HG03354 (cell line): Measurements from ENCODE around the gene BRK1.
"Not testable (repeated sequence)": the region's sequence is repeated elsewhere in the genome, so short reads cannot be mapped to it uniquely, and the experiment has no call there.

Source experiments
- ATAC-seq: cut with Tn5 transposase; IDR thresholded peaks from one replicate; pipeline ENCODE4 v1.9.1; 2021; ENCODE audit warnings: mild to moderate bottlenecking; ENCODE audit not compliant: unreplicated experiment, poor library complexity, severe bottlenecking

The BRK1 gene

GRCh38 chr3:10140996-10141546 is 25.6 kb downstream of the BRK1 start:
- no peak for ATAC-seq

DNA sequence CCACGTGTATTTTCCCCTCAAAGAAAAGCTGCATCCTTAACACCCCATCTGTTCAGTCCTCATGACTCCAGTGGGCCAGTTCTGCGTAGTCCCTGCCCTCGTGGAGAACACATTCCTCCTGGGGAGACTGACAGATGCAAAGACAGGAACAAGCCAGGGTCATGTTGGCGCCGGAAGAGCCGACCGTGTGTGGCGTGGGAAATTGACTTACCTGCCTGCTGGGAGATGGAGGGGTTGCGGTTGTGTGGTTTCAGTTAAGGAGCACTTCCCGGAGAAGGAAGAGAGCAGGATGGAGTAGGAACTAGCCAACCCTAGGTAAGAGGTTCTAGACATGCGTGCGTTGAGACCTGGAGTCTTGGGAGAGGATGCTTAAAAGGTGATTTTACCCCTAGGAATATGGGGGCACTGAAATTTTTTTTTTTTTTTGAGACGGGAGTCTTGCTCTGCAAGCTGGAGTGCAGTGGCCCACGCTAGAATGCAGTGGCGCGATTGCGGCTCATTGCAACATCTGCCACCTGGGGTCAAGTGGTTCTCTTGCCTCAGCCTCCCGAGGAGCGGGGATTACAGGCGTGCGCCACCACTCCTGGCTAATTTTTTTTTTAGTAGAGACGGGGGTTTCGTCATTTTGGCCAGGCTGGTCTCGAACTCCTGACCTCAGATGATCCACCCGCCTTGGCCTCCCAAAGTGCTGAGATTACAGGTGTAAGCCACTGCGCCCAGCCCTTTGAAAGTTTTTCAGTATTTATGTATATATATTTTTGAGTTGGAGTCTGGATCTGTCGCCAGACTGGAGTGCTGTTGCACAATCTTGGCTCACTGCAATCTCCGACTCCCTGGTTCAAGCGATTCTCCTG is 27.5 kb downstream of the BRK1 start:
- ATAC-seq, result no peak

- ATAC-seq, result no peak
Observed at GRCh38 chr3:10145685-10146084, 30.2 kb downstream of the BRK1 start.

DNA sequence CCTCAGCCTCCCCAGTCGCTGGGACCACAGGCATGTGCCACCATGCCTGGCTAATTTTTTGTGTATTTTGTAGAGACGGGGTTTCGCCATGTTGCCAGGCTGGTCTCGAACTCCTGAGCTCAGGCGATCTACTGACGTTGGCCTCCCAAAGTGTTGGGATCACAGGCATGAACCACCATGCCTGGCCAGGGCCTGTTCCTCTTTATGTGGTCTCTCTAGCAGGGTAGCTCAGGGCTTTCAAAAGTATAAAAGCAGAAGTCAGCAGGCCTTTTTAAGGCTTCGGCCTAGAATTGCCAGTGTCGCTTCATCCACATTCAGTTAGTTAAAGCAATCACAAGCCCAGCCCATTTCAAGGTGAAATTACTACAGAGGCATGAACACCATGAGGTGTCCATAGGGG is 33.8 kb downstream of the BRK1 start:
- no peak for ATAC-seq

- no peak for ATAC-seq
Observed at GRCh38 chr3:10150987-10151386, 35.5 kb downstream of the BRK1 start.

GRCh38 chr3:10154335-10155122 is 39.1 kb downstream of the BRK1 start:
- no peak for ATAC-seq

- ATAC-seq, result no peak
Observed at GRCh38 chr3:10155123-10155472, 39.6 kb downstream of the BRK1 start.

GRCh38 chr3:10155658-10156057 is 40.2 kb downstream of the BRK1 start:
- ATAC-seq, result no peak

DNA sequence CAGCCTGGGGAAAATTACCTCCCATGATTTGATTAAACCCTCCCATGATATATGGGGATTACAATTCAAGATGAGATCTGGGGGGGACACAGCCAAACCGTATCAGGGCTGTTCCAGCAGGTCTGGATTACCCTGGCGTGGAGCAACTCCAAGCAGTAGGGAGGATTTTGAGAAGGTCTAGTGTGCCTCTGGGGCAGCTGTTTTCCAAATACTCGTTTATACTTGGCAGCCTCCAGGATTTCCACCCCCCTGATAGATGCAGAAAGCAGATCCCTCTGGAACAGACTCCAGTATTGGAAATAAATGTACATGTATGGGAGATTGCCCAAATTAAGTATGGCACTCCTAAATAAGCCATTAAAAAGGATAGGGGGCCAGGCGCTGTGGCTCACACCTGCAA is 41.6 kb downstream of the BRK1 start:
- ATAC-seq, result no peak

DNA sequence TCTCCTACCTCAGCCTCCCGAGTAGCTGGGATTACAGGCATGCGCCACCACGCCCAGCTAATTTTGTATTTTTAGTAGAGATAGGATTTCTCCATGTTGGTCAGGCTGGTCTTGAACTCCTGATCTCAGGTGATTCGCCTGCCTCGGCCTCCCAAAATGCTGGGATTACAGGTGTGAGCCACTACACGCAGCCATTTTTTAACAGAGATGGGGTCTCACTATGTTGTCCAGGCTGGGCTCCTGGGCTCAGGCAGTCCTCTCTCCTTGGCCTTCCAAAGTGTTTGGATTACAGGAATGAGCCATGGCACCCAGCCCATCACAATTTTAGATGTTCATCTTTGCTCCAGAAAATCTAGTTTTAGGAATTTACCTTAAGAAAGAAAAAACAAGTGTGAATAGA is 43.1 kb downstream of the BRK1 start:
- not testable (repeated sequence) for ATAC-seq

GRCh38 chr3:10160346-10160745 is 44.9 kb downstream of the BRK1 start:
- no peak for ATAC-seq

DNA sequence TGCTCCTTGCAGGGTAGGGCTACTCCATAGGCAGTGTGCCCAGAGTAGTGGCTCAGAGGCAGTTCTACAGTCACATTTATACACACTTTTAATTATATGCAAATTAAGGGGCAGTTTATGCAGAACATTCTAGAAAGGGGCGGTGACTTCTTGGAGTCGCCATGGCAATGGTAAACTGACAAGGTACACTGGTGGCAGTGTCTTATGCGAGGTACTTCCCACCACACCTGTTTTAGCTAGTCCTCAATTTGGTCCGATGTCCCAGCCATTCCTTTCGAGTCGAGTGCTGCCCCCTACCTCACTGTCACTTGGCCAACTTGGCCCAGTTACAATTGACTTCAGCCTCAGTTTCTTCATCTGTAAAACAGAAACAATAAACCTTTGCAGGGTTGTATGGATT is 45.5 kb downstream of the BRK1 start:
- ATAC-seq, result no peak

DNA sequence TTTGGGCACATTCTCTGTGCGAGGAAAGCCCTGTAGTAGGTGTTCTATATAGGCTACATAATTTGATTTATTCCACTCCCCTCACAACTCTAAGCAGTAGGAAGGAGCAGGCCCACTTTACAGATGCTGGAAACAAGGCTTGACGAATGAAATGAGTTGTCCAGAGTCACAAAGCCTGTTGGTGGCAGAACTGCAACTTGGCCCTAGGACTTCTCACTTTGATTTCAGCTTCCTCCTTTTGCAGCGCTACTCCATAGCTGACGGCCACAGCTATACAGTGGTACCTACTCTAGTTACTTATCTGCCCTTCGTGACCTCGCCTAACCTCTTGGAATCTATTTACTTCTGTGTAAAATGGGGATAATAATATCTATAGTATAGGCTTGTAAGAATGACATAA is 46.7 kb downstream of the BRK1 start:
- ATAC-seq, result no peak

DNA sequence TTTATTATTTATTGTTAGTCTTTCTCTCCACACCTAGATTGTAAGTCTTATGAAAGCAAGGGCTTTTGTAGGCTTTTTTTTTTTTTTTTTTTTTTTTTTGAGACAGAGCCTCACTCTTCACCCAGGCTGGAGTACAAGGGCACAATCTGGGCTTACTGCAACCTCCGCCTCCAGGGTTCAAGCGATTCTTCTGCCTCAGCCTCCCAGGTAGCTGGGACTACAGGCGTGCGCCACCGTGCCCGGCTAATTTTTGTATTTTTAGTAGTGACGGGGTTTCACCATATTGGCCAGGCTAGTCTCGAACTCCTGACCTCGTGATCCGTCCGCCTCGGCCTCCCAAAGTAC is 48.7 kb downstream of the BRK1 start:
- ATAC-seq, result not testable (repeated sequence)

GRCh38 chr3:10164546-10165393 is 49.3 kb downstream of the BRK1 start, which contains the start of gene IRAK2:
Gene IRAK2, plus strand, starts transcription at chr3:10164919. Its CDS starts 36 bp downstream, at chr3:10164955.
- ATAC-seq, result peak; percentile 88

- ATAC-seq, result no peak
Observed at GRCh38 chr3:10166213-10166604, 50.7 kb downstream of the BRK1 start.

DNA sequence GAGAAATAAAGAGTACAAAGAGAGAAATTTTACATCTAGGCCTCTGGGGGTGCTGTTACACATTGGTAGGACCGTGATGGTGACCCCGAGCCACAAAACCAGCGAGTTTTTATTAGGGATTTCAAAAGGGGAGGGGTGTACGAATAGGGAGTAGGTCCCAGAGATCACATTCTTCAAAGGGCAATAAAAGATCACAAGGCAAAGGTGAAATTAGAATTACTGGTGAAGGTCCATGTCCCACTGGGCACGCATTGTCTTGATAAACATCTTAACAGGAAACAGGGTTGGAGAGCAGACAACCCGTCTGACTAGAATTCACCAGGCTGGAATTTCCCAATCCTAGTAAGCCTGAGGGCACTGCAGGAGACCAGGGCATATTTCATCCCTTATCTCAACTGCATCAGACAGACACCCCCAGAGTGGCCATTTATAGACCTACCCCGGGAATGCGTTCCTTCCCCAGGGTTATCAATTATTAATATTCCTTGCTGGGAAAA is 53.6 kb downstream of the BRK1 start:
- ATAC-seq, result no peak

- no peak for ATAC-seq
Observed at GRCh38 chr3:10170915-10171478, 55.5 kb downstream of the BRK1 start.

- no peak for ATAC-seq
Observed at GRCh38 chr3:10173095-10173925, 57.8 kb downstream of the BRK1 start.
